ENCODE measurements around the gene APOB. TPM values are rescaled to one million over a fixed set of nuclear protein-coding genes. Genes with fewer than 3 reads are reported as not detected.

APOB gene
- total and polyA plus RNA-seq, 2 of the 13 experiments (the other 11 are each of a cell fraction or from before 2014, with no cell fraction given): 1,569 to 2,515 TPM

DNA sequence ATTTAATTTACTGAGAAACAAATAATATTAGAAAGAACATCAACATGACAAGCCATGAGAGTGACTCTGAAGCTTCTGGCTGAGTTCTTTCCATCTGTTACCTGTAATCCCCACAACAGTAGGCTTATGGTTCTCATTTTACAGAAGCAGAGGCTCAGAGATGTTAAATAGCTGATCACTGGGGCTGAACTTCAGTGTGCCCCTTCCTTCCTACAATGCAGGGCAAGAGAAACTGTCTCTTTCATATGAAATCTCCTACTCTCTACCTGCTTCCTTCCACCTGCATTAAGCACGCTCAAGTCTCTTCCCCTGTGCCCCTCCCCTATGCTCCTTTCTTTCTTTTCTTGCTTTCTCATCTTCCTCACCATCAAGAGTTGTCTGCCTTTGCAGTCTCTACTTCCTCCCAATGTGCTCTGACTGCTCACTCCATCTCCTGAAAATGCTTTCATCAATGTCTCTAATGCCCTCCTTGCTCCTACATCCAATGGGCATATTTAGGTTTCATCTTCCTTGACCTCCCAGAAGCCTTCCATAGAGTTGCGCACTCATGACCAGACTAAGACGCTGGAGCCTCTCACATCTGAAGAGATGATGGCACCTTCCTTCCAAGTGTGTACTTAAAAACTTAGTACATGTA lies 23.7 kb downstream of the APOB start (continued):
- TF ChIP-seq THRA (CRISPR knock-in tag; IDR thresholded peaks at IDR 0.05; ENCODE audit: borderline replicate concordance): no peak
- no peak for TF ChIP-seq ZBTB10 (CRISPR knock-in tag; IDR thresholded peaks at IDR 0.05; ENCODE audit: borderline replicate concordance)
- TF ChIP-seq, protein P1, sequence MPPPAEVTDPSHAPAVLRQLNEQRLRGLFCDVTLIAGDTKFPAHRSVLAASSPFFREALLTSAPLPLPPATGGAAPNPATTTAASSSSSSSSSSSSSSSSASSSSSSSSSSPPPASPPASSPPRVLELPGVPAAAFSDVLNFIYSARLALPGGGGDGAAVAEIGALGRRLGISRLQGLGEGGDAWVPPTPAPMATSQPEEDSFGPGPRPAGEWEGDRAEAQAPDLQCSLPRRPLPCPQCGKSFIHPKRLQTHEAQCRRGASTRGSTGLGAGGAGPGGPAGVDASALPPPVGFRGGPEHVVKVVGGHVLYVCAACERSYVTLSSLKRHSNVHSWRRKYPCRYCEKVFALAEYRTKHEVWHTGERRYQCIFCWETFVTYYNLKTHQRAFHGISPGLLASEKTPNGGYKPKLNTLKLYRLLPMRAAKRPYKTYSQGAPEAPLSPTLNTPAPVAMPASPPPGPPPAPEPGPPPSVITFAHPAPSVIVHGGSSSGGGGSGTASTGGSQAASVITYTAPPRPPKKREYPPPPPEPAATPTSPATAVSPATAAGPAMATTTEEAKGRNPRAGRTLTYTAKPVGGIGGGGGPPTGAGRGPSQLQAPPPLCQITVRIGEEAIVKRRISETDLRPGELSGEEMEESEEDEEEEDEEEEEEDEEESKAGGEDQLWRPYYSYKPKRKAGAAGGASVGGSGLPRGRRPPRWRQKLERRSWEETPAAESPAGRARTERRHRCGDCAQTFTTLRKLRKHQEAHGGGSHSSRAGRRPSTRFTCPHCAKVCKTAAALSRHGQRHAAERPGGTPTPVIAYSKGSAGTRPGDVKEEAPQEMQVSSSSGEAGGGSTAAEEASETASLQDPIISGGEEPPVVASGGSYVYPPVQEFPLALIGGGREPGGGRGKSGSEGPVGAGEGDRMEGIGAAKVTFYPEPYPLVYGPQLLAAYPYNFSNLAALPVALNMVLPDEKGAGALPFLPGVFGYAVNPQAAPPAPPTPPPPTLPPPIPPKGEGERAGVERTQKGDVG (CRISPR knock-in tag; IDR thresholded peaks at IDR 0.05; ENCODE audit: borderline replicate concordance): no peak
- no peak for TF ChIP-seq ZNF7 (CRISPR knock-in tag; IDR thresholded peaks at IDR 0.05)
- TF ChIP-seq, protein P2, sequence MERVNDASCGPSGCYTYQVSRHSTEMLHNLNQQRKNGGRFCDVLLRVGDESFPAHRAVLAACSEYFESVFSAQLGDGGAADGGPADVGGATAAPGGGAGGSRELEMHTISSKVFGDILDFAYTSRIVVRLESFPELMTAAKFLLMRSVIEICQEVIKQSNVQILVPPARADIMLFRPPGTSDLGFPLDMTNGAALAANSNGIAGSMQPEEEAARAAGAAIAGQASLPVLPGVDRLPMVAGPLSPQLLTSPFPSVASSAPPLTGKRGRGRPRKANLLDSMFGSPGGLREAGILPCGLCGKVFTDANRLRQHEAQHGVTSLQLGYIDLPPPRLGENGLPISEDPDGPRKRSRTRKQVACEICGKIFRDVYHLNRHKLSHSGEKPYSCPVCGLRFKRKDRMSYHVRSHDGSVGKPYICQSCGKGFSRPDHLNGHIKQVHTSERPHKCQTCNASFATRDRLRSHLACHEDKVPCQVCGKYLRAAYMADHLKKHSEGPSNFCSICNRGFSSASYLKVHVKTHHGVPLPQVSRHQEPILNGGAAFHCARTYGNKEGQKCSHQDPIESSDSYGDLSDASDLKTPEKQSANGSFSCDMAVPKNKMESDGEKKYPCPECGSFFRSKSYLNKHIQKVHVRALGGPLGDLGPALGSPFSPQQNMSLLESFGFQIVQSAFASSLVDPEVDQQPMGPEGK (CRISPR knock-in tag; IDR thresholded peaks at IDR 0.05): no peak
- TF ChIP-seq LCORL (IDR thresholded peaks at IDR 0.05): no peak
- no peak; the same call in 1 of the 2 replicates for TF ChIP-seq LCORL (CRISPR knock-in tag; IDR thresholded peaks at IDR 0.05)
- TF ChIP-seq U2AF1 (optimal IDR thresholded peaks at IDR 0.05; ENCODE audit: low read depth, low read length): no peak
- no peak for TF ChIP-seq ATF7-NPFF (CRISPR knock-in tag; IDR thresholded peaks at IDR 0.05; ENCODE audit: low read depth)
- no peak for TF ChIP-seq TCF7L2 (IDR thresholded peaks at IDR 0.05; ENCODE audit: low read depth, low read length)
- no peak for TF ChIP-seq HMG20A (CRISPR knock-in tag; IDR thresholded peaks at IDR 0.05; ENCODE audit: borderline replicate concordance)
- TF ChIP-seq ARNT (IDR thresholded peaks at IDR 0.05): no peak
- TF ChIP-seq ZNF556 (CRISPR knock-in tag; IDR thresholded peaks at IDR 0.05; ENCODE audit: borderline replicate concordance): no peak
- TF ChIP-seq ZKSCAN5 (CRISPR knock-in tag; IDR thresholded peaks at IDR 0.05): no peak
- TF ChIP-seq, protein P3, sequence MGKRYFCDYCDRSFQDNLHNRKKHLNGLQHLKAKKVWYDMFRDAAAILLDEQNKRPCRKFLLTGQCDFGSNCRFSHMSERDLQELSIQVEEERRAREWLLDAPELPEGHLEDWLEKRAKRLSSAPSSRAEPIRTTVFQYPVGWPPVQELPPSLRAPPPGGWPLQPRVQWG (CRISPR knock-in tag; IDR thresholded peaks at IDR 0.05; ENCODE audit: borderline replicate concordance, low read depth): no peak
- no peak for TF ChIP-seq BHLHE40 (IDR thresholded peaks at IDR 0.05; ENCODE audit: low read length)
- no peak; the same call in 1 of the 2 replicates for TF ChIP-seq MXD1 (CRISPR knock-in tag; IDR thresholded peaks at IDR 0.05)
- TF ChIP-seq, protein P4, sequence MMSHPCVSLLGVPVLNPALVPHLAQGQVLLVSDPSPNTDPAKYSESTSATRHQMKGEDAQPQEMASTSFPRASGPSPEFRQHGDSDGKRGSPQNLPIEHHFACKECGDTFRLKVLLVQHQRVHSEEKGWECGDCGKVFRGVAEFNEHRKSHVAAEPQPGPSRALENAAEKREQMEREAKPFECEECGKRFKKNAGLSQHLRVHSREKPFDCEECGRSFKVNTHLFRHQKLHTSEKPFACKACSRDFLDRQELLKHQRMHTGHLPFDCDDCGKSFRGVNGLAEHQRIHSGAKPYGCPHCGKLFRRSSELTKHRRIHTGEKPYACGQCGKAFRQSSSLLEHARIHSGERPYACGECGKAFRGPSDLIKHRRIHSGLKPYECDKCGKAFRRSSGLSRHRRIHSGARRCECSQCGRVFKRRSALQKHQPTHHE (CRISPR knock-in tag; IDR thresholded peaks at IDR 0.05; ENCODE audit: borderline replicate concordance): no peak

All from HepG2 (cell line).